Activated effector memory CD4-positive, alpha-beta T cell treated with anti-CD3 and anti-CD28 coated beads, Interleukin-2, amount 50 U/mL, for 16 hours (primary cell): Measurements from ENCODE around the gene USH1C.

ENCODE experiments used
- DNase-seq: peaks from one replicate; pipeline ENCODE4 v3.0.0-alpha.2; 2020

USH1C gene

DNA sequence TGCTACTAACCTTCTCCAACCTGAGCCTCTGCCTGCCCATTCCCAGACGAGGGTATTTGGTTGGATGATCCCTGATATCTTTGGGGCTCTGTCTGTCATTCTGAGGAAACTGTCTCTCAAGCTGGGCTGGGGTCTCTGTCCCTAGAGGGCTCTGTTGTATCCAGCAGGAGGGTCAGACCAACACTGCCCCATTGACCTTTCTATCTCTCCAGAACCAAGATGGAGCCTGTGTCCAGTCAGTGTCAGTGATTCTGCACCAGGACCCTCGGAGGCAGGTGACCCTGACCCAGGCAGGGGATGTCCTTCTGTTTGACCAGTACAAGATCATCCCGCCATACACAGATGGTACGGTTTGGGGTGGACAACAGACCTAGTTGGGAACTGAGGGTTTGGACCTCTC, 24.7 kb upstream of the USH1C start:
- no peak for DNase-seq

DNA sequence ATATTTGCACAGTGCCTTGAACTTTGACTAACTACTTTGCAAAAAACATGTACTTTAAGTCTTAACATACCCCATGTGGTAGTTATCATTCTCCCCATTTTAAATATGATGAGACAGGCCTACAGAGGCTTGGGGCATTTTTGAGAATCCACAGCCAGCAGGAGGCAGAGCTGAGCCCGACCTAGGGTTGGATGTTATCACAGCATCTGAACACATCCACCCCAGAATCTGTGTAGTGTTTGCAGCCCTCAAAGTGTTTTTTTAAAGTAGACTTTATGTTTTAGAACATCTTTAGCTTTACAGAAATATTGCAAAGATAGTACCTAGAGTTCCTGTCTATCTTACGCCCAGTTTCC, 20.4 kb upstream of the USH1C start:
- no peak for DNase-seq

DNA sequence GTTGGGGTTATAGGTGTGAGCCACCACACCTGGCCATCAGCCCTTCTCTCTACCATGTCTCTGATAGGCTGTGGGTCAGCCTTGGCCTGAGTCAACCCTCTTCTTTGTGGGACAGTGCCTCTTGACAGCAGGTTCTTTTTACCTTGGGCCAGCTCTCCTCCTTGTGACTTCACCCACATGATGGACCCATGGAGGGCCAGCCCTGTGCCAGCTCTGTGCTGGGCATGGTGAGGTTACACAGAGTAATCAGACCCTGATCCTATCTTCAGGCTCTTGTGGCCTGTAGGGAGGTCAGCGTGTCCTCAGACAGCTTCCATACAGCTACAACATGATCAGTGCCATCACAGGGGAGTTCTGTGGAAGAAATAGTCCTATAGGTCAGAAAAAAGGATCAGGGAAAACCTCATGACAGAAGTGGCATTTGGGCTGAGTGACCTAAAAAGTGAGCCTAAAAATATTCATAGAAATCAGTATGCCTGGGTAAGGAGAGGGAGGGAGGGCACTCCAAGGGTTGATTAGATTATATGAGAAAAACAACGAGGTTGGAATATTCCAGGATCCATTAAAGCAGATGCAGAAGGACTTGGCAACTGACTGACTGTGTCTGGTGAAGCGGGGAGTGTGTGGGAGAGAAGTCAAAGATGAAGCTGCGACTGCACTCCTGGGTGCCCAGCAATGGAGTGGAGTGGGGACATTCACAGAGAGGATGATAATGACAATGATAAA, 19.9 kb upstream of the USH1C start:
- DNase-seq: no peak

DNA sequence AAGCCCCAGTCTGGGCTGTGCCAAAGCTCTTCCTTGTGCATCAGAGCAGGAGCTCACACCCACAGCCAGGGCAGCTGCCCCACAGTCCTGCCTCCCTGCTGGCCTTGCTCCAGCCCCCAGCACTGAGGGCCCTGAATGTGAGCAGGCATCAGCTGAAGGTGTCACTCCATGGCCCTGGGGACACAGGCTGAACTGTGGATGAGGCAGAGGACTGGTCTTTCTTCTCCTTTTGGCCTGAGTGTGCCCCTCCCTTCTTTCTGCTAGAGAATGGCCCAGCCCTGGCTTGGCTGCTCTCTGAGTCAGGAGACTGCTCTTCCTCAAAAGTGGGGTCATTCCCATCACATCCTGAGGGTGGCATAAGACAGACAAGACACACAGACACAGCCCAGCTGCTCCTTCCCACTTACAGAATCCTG, 19.0 kb upstream of the USH1C start:
- DNase-seq: no peak

DNA sequence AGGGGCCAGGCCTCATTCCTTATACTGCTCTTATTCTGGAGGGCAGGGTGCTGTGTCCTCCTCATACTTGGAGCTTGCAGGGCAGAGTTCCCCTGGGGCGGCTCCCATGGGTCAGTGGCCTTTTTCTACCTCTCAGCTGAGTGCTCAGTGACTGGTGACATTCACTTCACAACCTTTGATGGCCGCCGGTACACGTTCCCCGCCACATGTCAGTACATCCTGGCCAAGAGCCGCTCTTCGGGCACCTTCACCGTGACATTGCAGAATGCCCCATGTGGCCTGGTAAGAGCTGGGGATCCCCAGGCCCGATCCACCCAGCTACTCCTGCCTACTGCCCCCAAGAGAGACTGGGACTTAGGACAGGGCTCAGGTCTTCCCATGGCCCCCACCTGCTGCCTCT, 17.3 kb upstream of the USH1C start:
- no peak for DNase-seq

DNA sequence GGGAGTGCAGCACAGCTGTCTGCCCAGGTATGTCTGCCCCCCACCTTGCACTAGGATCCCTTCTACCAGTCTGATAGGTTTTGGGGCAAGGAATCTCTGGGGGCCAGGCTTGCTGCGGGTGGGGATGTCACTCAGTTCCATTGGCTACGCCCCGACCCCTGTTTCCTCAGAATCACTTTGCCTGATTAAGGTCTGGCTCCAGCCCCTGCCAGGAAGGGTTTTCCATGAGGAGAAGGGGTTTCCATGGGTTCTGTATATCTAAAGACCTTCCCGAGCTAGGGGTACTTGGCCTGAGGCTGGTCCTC, 16.8 kb upstream of the USH1C start:
- DNase-seq: no peak

- no peak for DNase-seq
These were observed 16.3 kb upstream of the USH1C start for GRCh38 chr11:17560281-17561110.

- DNase-seq: no peak
These were observed 15.3 kb upstream of the USH1C start for GRCh38 chr11:17559341-17560087.

- no peak for DNase-seq
These were observed 14.7 kb upstream of the USH1C start for GRCh38 chr11:17558916-17559315.

DNA sequence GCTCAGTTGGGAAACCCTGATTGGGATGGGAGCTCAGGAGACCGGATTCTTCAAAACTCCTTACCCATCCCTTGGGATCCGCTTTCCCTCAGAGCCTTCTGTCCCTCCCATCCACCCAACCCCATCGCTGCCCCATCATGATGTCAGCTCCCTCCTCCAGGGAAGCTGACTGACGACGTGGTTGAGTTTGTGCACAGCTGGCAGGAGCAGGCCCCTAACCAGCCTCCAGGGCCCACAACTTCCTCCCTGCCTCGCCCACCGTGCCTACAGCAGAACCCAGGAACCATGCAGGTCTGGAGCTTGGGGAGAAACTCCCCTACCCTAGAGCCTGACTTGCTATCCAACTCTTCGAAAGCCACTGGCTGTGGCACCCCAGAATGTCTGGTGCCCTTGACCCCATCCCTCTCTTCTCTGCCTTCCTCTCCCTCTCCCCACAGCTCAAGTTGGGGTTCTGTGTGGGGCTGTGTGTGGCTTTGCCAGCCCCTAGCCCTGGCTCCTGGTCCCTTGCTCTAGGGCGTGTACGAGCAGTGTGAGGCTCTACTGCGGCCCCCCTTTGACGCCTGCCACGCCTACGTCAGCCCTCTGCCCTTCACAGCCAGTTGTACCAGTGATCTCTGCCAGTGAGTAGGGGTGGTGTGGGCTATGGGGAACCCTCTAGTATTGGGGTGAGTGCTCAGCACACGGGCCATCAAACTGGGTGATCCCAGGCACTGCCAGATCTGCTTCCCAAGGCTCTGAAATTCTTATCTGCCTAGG, 14.0 kb upstream of the USH1C start:
- DNase-seq: no peak

- no peak for DNase-seq
These were observed 12.8 kb upstream of the USH1C start for GRCh38 chr11:17556999-17557398.

GRCh38 chr11:17554487-17554886, 10.3 kb upstream of the USH1C start:
- peak; percentile 49 for DNase-seq

DNA sequence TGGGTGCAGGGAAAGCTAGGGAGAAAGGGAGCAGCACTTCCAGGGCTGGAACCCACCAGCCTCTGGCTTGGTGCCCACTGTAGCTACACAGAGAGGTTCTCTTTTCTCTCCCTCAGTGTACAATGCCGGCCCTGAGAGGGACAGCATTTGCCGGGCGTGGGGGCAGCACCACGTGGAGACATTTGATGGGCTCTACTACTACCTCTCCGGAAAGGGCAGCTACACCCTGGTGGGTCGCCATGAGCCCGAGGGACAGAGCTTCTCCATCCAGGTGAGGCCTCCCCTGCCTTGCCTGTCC, 9.0 kb upstream of the USH1C start:
- DNase-seq: peak; percentile 54

- DNase-seq: peak; percentile 52
These were observed 8.4 kb upstream of the USH1C start for GRCh38 chr11:17552392-17553248.

DNA sequence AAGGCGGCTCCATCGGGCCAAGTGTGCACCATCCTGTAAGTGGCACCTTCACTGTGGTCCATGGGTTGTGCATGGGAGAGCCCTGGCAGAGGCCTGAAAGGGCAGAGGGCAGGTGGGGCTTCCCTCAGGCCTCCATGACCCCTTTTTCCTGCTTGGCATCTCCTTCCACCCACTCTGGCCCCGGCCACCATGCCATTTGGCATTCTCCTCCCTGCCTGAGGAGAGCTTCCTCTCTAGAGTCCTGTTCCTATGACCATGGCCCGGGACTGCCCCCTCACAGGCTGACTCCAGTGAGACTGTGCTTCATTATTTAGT, 7.8 kb upstream of the USH1C start:
- no peak for DNase-seq

GRCh38 chr11:17551347-17552040, 7.3 kb upstream of the USH1C start:
- peak; percentile 54 for DNase-seq

- peak; percentile 55 for DNase-seq
These were observed 6.5 kb upstream of the USH1C start for GRCh38 chr11:17550450-17551346.

- no peak for DNase-seq
These were observed 4.2 kb upstream of the USH1C start for GRCh38 chr11:17548444-17548843.

GRCh38 chr11:17547932-17548331, 3.7 kb upstream of the USH1C start:
- no peak for DNase-seq

DNA sequence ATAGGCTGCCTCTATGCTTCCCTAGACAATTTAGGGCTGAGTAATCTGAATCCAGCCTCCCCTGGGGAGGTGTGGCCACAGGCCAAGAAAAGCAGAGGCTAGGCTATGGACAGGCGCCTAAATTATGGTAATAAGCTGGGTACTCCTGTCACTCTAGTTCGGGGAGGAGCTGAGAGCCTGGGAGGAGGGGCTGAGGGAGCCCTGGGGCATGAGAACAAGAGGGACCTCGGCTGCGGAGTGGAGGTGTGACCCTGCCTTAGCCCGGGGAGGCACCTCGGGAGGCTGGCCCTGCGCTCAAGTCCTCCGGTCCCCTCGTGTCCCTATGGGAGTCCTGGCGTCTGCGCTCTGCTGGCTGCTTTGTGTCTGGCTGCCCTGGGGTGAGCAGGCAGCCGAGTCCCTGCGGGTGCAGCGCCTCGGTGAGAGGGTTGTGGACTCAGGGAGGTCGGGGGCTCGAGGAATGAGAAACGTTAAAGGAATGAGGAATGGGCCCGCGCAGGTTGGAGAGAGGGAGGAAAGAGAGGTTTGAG, 2.9 kb upstream of the USH1C start, which contains the start of gene OTOG:
Gene OTOG (plus strand): TSS at position 209 of the 527 bp plus-strand sequence. CDS start 114 bp downstream, at position 323.
- DNase-seq: no peak
